ENCODE data around the gene PIGN.

The PIGN gene

GRCh38 chr18:62164310-62164709 lies 22.5 kb downstream of the PIGN start:
- no peak overlapping the region for H3K27ac ChIP-seq (ENCODE audit: low read length)
- H3K4me3 ChIP-seq (ENCODE audit: low read length): no peak overlapping the region
- H4K20me1 ChIP-seq (ENCODE audit: insufficient read depth, low read length): no peaks in the 10 kb centered on the region
- no peak overlapping the region for H3K4me2 ChIP-seq (ENCODE audit: low read length)
- H2AFZ ChIP-seq (ENCODE audit: low read depth, low read length): no peak overlapping the region
- no peaks in the 10 kb centered on the region for H3K9me3 ChIP-seq (ENCODE audit: insufficient read depth, low read length)
- H3K4me1 ChIP-seq (ENCODE audit: low read length): peaks cover 3% of the 10 kb centered on the region; the same call in 1 of the 2 replicates
- peaks cover 4% of the 10 kb centered on the region for H3K36me3 ChIP-seq (replicated peaks; ENCODE audit: low read depth, low read length)
- no peak for TF ChIP-seq EZH2phosphoT487 (IDR thresholded peaks at IDR 0.05; ENCODE audit: low read depth)
- TF ChIP-seq, protein P1, sequence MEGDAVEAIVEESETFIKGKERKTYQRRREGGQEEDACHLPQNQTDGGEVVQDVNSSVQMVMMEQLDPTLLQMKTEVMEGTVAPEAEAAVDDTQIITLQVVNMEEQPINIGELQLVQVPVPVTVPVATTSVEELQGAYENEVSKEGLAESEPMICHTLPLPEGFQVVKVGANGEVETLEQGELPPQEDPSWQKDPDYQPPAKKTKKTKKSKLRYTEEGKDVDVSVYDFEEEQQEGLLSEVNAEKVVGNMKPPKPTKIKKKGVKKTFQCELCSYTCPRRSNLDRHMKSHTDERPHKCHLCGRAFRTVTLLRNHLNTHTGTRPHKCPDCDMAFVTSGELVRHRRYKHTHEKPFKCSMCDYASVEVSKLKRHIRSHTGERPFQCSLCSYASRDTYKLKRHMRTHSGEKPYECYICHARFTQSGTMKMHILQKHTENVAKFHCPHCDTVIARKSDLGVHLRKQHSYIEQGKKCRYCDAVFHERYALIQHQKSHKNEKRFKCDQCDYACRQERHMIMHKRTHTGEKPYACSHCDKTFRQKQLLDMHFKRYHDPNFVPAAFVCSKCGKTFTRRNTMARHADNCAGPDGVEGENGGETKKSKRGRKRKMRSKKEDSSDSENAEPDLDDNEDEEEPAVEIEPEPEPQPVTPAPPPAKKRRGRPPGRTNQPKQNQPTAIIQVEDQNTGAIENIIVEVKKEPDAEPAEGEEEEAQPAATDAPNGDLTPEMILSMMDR (IDR thresholded peaks at IDR 0.05; ENCODE audit: low read depth, low read length): no peak
- no peaks in the 10 kb centered on the region for H3K27me3 ChIP-seq (ENCODE audit: low read depth, low read length)
- no peak overlapping the region for H3K9ac ChIP-seq (ENCODE audit: low read length)
- H3K79me2 ChIP-seq (ENCODE audit: low read length): no peaks in the 10 kb centered on the region

DNA sequence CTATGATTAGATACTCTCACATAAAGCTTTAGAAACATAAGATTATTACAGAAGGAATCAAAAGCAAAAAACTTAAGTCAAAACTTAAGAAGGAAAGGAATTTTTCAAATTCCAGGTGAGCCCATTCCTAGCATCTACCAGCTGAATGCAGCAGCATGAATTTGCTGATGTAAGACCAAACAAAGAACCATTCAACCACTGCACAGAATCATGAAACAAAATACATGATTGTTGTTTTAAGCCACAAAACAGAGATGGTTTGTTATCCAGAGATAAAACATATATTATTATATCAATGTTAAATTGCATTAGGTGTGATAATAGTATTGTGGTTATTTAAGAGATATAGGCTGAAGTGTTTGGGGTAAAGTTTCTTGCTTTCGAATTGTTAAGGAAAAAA lies 29.0 kb downstream of the PIGN start:
- Histone ChIP-seq H3K9me3 (ENCODE audit: insufficient read depth, low read length) (no peaks in the 10 kb centered on the region), H3K27me3 (ENCODE audit: low read depth, low read length) (no peaks in the 10 kb centered on the region), H3K4me3 (ENCODE audit: low read length) (no peak overlapping the region), H3K27ac (ENCODE audit: low read length) (no peak overlapping the region), H3K79me2 (ENCODE audit: low read length) (no peaks in the 10 kb centered on the region), H3K9ac (ENCODE audit: low read length) (no peak overlapping the region), H3K36me3 (replicated peaks; ENCODE audit: low read depth, low read length) (peaks cover 7% of the 10 kb centered on the region), H2AFZ (ENCODE audit: low read depth, low read length) (no peak overlapping the region), H3K4me1 (ENCODE audit: low read length) (no peaks in the 10 kb centered on the region), H3K4me2 (ENCODE audit: low read length) (no peak overlapping the region), H4K20me1 (ENCODE audit: insufficient read depth, low read length) (no peaks in the 10 kb centered on the region)
- TF ChIP-seq, protein P1 (IDR thresholded peaks at IDR 0.05; ENCODE audit: low read depth, low read length): no peak
- no peak for TF ChIP-seq EZH2phosphoT487 (IDR thresholded peaks at IDR 0.05; ENCODE audit: low read depth)

DNA sequence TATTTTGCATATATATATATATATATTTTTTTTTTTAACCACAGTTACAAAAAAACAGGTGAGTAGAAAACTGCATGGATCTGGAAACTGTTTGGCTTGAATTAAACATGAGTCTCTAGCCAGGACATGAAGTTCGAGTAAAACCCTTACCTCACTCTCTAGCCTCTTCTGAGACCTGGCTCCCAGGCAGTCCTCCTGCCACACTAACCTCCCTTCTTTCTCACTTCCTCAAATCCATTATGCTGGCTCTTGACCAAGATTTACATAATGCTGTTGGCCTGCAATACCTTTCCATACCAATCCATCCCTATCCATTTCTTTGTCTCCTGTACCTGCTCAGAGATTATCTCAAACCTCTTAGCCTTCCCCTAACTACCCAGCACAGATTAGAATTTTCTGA lies 34.0 kb downstream of the PIGN start:
- no peaks in the 10 kb centered on the region for H3K9me3 ChIP-seq (ENCODE audit: insufficient read depth, low read length)
- H3K4me1 ChIP-seq (ENCODE audit: low read length): no peaks in the 10 kb centered on the region
- H3K27ac ChIP-seq (ENCODE audit: low read length): no peak overlapping the region
- H3K4me2 ChIP-seq (ENCODE audit: low read length): no peak overlapping the region
- no peak overlapping the region for H2AFZ ChIP-seq (ENCODE audit: low read depth, low read length)
- H4K20me1 ChIP-seq (ENCODE audit: insufficient read depth, low read length): no peaks in the 10 kb centered on the region
- H3K27me3 ChIP-seq (ENCODE audit: low read depth, low read length): no peaks in the 10 kb centered on the region
- H3K79me2 ChIP-seq (ENCODE audit: low read length): no peaks in the 10 kb centered on the region
- H3K9ac ChIP-seq (ENCODE audit: low read length): no peak overlapping the region
- TF ChIP-seq, protein P1 (IDR thresholded peaks at IDR 0.05; ENCODE audit: low read depth, low read length): no peak
- TF ChIP-seq EZH2phosphoT487 (IDR thresholded peaks at IDR 0.05; ENCODE audit: low read depth): no peak
- no peak overlapping the region for H3K4me3 ChIP-seq (ENCODE audit: low read length)
- H3K36me3 ChIP-seq (replicated peaks; ENCODE audit: low read depth, low read length): peaks cover 4% of the 10 kb centered on the region

- H3K36me3 ChIP-seq (replicated peaks; ENCODE audit: low read depth, low read length): no peaks in the 10 kb centered on the region
- no peaks in the 10 kb centered on the region for H3K4me1 ChIP-seq (ENCODE audit: low read length)
- no peaks in the 10 kb centered on the region for H4K20me1 ChIP-seq (ENCODE audit: insufficient read depth, low read length)
- TF ChIP-seq EZH2phosphoT487 (IDR thresholded peaks at IDR 0.05; ENCODE audit: low read depth): no peak
- TF ChIP-seq, protein P1 (IDR thresholded peaks at IDR 0.05; ENCODE audit: low read depth, low read length): no peak
- H3K4me3 ChIP-seq (ENCODE audit: low read length): no peak overlapping the region
- H3K4me2 ChIP-seq (ENCODE audit: low read length): no peak overlapping the region
- no peaks in the 10 kb centered on the region for H3K79me2 ChIP-seq (ENCODE audit: low read length)
- H3K27ac ChIP-seq (ENCODE audit: low read length): no peak overlapping the region
- no peak overlapping the region for H2AFZ ChIP-seq (ENCODE audit: low read depth, low read length)
- no peaks in the 10 kb centered on the region for H3K27me3 ChIP-seq (ENCODE audit: low read depth, low read length)
- H3K9ac ChIP-seq (ENCODE audit: low read length): no peak overlapping the region
- H3K9me3 ChIP-seq (ENCODE audit: insufficient read depth, low read length): no peaks in the 10 kb centered on the region
These were observed 35.6 kb downstream of the PIGN start for GRCh38 chr18:62151068-62151771.
